Stimulated activated CD8-positive, alpha-beta memory T cell treated with anti-CD3 and anti-CD28 coated beads, Interleukin-12 subunit alpha, Interleukin-12 subunit beta, amount 100 ng/mL, for 24 hours (primary cell): ENCODE data around the gene INHA.
A peak's percentile ranks its signal among the peaks of the same experiment; 100 is the strongest.

Source experiments
- DNase-seq: peaks from one replicate; pipeline ENCODE4 v3.0.0-alpha.2; 2020; ENCODE audit errors: extremely low read depth

INHA gene

DNA sequence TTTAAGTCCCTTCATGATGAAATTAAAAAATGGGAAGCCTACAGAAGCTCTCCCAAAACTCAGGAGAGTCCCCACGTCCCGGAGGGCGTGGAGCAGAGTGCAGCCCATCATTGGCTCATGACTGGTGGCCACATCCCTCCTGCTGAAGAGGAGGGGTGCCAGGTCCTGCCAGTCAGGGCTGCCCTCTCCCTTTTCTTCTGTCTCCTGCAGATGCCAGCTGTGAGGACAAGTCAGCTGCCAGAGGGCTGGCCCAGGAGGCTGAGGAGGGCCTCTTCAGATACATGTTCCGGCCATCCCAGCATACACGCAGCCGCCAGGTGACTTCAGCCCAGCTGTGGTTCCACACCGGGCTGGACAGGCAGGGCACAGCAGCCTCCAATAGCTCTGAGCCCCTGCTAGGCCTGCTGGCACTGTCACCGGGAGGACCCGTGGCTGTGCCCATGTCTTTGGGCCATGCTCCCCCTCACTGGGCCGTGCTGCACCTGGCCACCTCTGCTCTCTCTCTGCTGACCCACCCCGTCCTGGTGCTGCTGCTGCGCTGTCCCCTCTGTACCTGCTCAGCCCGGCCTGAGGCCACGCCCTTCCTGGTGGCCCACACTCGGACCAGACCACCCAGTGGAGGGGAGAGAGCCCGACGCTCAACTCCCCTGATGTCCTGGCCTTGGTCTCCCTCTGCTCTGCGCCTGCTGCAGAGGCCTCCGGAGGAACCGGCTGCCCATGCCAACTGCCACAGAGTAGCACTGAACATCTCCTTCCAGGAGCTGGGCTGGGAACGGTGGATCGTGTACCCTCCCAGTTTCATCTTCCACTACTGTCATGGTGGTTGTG is 2.6 kb downstream of the INHA start:
- no peak for DNase-seq

DNA sequence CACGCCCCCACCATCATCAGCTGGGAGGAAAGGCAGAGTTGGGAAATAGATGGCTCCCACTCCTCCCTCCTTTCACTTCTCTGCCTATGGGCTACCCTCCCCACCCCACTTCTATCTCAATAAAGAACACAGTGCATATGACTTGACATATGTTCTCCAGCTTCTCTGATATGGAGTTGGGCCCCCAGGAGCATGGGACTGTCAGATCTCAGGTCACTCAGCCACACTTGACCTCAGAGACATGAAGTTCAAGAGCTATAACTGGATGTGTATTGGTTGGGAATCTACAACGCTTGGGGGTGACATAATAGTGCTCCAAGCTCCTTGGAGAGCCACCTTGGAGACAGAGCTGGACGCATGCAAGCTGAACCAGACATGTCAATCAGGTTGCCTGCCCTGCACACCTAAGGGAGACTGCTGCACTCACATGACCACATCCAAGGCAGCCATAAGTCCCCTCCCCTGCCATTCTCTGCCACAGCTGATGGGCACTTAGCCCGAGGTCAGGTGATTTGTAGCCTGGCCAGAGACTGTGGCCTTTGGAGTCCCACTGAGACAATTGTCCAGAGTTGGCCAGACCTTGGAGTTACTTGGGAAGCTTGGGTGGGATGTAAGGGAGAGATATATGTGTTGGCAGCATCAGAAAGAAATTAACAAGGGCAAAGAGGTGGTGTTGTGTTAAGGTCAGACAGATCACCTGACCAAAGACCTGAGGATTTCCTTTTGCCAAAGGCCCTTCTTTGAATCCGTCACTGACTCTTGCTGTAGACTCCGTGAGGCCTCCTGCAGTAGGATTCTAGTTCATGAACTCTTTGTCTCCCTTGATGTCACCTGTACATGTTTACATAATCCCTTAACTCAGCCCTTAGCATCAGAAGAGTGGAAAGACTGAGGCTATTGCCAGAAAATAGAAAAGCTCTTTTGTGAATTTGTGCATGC is 3.7 kb downstream of the INHA start:
- DNase-seq: no peak

DNA sequence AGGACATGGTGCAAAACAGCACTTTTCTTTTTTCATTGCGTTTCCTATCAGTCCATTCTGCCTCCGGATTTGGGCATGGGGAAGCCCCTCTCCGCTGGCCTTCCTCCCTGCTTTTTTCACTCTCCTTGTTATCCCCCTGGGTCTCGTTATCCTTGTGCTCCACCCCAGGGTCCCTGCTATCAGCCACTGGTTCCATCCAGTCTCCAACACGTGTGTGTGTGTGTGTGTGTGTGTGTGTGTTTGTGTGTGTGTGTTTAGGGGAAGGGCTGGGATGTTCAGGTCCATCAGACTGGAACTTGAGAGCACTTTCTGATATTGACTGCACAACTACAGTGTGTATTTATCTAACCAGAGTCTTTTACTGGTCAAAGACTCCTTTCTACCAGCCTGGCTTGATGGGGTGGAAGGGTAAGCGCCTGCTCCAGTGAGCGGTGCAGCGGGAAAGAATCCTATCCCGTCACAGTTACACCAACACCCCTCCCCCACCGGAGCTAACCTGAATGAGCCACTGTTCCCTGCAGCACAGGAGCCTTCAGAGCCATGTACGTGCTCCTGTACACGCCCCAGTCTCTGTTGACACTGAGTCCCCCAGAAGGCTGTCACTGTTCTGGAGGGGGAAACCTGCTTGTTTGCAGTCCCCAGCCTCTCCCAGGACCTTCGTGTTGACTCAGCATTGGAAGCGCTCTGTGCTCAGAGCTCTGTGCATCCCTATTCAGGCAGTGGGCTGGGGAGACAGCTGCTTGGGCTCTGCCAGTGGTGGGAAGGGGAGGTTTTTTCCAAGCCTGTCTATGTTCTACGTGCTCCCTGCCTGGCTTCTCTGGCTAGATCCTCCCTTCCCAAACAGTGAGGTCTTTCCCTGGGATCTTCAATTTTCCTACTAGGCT is 4.6 kb downstream of the INHA start:
- DNase-seq: no peak

DNA sequence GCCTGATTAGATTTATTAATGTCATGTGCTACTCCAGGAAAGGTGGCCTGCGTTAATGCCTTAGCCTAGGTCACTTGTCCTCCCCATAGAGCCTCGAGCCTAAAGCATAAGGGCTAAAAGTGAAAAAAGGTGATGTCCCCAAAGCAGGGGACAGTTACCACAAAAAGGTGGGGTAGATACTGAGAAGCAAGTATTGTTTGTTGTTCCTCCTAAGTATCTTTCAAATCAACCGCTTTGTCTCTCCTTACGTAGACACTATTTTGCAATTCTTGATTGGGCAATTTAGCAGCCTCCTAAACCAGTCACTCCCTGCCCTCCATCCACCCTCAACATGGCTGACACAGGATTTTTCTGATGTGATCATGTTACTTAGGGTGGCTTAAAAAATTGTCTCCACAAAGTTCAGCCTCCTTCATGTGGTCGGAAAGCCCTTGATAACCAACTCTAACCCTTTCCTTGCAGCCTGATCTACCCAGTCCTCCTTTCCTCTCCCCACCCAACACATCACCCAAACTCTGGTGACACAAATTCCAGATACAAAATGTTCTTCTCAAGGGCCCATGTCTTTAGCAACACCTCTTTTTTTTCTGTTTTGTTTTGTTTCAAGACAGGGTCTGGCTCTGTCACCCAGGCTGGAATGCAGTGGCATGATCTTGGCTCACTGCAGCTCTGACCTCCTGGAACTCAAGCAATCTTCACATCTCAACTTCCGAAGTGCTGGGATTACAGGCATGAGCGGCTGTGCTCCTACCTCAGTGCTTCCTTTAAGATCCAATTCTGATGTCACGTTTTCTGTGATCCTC is 6.9 kb downstream of the INHA start:
- DNase-seq: no peak

DNA sequence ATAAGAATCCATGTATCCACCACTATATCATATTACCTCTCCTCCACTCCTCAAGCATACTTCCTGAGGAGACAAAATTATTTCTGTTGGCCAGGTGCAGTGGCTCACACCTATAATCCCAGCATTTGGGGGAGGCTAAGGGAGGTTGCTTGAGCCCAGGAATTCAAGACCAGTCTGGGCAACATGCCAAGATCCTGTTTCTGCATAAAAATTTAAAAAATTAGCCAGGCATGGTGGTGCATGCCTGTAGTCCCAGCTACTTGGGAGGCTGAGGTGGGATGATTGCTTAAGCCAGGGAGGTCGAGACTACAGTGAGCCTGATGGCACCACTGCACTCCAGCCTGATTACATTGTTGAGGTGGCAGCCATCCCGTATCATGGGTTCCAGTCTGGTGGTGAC is 9.2 kb downstream of the INHA start:
- no peak for DNase-seq

DNA sequence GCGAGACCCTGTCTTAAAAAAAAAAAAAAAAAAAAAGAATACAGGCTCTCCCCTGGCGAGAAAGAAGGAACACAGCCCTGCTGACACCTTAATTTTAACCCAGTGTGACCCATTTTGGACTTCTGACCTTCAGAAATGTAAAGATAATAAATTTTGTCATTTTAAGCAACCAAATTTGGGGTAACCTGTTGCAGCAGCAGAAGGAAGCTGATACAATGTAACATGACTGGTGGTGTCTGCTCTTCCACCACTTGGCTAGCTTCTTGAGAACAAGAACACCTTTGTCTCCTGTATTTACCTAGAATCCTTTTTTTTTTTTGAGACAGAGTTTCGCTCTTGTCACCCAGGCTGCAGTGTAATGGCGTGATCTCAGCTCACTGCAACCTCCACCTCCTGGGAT is 19.0 kb downstream of the INHA start:
- no peak for DNase-seq

DNA sequence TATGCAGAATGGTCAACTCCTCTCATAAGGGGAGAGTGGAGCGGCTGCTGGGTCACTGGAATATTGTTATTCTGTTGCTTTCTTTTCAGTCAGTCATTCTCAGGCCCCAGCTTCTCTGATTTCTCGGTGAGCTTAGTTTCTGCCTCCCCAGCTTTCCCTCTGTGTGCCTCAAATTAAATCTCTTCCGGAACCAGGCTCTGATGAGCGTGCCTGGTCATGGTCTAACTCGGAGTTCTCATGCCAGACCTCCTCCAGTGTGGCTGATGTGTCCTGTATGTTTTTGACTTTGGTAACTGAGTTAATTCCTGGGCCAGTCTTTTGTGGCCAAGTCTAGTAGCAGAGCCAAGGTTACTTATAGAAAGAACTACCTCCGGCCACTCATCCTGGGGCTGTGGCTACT is 20.6 kb downstream of the INHA start:
- no peak for DNase-seq

DNA sequence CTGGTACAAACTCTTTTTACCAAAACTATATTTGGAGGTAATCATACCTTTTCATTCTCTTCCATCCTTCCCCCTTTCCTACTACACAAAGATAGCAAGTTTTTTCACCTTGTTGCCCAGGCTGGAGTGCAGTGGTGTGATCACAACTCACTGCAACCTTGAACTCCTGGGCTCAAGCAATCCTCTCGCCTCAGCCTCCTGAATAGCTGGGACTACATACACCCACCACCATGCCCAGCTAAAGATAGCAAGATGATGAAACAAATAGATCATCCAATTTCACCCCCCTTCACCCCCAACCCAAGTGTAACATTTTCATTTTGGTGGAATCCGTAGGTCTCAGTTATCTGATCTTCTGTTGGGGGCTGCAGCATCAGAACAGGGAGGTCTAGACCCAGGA is 21.0 kb downstream of the INHA start:
- no peak for DNase-seq

DNA sequence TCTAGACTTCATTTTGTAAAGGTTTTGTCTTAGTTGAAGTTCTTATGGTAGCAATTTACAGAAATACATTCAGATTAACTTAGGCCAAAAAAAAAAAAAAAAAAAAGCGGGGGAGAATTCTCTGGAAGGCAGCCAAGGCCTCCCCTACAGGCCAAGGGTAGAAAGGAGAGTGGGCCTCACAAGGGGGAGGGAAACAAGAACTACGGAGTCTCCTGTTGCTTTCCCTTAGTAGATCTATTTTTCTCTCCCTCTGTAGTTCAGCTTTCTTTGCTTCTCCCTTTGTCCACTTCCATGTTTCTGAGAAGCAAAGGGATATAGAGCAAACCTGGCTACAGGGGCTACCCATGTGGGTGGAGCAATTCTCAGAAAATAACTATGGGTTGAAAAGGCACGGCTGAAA is 23.1 kb downstream of the INHA start:
- no peak for DNase-seq

DNA sequence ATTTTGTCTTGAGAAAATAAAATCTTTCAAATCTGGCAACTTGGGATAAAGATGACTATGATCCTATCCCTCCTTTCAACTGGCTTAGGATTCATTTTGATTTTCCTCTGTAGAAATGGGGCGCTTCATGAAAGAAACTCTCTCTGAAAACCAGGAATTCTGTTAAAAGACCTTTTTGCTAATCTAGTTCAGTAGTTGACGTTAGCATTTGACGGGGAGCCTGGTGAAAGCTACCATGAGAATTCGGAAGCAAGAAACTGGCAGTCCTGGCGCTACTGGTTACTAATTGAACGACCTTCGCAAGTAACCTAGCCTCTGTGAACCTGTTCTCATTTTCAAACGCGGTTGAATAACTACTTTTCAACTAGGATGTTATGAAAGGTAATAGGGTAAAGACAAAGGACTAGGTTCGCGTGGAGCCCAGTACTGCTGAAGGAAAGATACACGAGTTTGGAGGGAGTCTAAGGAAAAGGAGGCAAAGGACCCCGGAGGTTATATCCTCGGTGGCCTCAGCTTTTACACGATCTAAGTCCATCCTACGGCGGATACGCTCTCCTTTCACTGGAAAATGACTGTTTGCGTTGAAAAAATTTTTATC is 24.9 kb downstream of the INHA start:
- DNase-seq: no peak

DNA sequence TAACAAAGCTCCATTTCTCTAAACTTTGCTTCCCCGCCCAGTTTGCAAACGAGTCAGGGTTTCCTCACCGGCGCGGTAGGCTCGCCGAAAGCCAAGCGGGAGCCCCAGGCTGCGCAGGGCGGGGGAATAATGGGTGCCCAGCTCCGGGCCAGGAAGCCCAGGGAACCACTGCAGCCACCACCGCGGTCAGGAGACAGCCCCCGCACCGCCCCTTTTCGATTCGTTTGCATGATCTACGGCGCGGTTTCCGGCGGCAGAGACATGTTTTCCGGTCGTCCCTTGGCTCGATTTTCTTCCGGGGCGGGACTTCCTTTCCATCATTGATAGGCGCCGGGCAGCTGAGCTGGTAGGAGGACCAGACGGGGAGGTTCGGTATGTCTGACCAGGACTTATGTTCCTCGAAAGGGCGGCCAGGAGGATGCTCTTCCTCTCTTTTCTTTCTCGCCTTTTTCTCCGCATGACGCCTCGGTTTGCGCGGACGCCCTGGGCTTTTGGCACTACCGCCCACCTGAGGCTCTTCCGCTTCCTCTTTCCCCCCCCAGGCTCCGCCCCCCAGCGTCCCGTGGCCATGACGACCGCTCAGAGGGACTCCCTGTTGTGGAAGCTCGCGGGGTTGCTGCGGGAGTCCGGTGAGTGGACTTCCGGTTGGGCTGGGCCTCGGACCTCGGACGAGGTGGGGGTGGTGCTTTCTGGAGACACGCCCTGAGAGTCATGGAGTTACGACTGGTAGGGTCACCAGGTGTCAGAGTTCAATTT is 25.6 kb downstream of the INHA start, which contains the start of gene STK11IP:
Gene STK11IP (plus strand): TSS at position 306 of the 756 bp plus-strand sequence. CDS start 263 bp downstream, at position 569.
- DNase-seq: peak; percentile 86

DNA sequence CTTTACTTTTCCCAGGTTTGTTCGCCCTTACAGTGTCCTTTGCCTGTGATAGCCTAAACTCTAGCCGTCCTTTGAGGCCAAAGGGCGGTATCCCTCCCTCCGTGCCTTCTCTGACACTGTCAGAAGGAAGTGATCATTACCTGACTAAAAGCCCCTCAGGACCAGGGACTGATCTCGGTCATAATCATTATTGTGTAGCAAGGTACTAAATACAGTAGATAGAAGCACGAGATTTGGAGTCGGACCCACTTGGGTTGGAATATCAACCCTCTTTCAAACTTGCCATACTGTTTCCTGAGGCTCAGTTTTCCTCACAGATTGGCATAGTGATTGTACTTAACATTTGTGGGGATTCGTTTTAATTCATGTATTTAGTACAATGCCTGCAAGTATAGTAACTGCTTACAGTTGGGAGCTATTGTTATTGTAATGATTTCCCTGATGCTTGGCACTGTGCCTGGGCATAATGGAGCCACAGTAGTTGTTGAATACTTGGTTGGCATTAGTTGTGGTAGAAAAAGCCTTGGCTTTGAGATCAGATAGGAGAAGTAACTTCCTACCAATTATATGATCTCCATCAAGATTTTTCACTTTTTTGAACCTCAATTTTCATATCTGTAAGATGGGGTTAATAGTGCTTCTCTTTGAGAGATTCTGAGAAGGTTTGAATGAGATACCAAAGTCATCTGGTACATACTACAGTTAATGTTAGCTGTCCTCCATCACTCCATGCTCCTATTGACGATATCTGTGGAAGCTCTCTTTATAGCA is 26.4 kb downstream of the INHA start:
- no peak for DNase-seq

DNA sequence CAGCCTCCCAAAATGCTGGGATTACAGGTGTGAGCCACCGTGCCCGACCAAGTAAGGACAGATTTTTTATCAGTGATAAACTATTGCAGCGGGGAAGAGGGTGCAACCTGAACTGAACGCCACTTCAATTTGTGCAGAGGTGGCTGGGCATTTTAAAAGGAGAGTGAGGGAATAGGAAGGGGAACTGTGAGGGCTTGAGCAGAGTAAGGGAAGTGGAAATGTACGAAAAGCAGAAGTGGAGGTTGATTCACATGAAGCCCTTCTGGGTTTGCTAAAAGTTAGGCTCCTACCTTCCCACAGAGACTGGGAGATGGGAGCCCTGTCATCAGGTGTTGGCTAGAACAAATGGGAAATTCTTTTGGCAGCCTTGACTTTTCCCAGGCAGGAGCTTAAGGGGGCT is 31.7 kb downstream of the INHA start:
- no peak for DNase-seq

DNA sequence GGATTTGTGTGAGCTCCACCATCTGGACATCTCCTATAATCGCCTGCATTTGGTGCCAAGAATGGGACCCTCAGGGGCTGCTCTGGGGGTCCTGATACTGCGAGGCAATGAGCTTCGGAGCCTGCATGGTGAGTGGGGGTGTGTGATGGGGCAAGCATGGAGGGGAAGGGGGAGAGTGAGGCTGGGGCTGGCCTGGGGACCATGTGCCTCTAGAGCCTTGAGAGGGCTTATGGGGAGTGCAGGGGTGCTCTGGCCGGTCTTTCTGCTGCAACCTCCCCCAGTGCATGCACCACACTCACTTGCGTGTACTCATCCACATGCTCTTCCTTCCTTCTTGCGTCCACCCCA is 33.5 kb downstream of the INHA start:
- no peak for DNase-seq

DNA sequence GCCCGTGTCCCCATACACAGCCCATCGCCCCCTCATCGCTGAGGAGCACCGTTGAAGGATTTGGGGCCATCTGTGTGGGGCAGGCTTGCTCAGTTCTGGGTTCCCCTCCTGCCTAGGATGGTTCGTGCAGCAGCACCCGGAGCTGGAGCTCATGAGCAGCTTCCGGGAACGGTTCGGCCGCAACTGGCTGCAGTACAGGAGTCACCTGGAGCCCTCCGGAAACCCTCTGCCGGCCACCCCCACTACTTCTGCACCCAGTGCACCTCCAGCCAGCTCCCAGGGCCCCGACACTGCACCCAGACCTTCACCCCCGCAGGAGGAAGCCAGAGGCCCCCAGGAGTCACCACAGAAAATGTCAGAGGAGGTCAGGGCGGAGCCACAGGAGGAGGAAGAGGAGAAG is 35.8 kb downstream of the INHA start:
- no peak for DNase-seq

DNA sequence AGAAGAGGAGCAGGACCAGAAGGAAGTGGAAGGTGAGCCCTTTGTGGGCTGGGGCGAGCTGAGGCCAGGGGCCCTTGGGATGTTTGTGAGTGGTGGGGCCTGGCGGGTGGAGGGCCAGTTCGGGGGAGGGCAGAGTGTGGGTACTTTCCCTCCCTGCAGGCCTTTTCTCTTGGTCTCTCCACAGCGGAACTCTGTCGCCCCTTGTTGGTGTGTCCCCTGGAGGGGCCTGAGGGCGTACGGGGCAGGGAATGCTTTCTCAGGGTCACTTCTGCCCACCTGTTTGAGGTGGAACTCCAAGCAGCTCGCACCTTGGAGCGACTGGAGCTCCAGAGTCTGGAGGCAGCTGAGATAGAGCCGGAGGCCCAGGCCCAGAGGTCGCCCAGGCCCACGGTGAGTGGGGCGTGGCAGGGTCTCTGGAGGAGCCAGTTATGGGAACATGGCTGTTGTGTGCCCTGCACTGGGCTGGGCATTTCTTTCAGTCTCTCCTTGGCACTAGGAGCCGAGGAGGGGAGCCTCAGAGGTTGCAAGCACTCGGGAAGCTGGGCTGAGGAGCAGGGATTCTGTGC is 36.4 kb downstream of the INHA start:
- DNase-seq: no peak

DNA sequence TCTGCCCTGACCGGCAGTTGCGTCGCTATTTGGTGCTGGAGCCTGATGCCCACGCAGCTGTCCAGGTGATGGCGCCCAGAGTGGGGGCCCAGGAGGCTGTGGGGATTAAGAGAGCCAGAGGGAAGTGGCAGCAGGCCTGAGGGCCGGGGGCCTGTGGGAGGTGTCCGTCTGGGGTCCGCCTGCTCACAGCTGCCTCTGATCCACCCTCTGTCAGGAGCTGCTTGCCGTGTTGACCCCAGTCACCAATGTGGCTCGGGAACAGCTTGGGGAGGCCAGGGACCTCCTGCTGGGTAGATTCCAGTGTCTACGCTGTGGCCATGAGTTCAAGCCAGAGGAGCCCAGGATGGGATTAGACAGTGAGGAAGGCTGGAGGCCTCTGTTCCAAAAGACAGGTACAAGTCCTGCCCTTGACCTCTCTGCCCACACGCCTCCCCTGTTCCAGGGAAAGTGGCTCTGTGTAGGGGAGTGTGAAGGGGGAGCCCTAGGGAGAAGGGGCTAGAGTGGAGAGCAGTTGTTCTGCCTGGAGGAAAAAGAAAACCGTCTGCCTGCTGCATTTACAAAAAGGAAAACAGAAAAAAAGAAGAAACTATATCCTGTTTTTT is 37.1 kb downstream of the INHA start:
- DNase-seq: no peak

DNA sequence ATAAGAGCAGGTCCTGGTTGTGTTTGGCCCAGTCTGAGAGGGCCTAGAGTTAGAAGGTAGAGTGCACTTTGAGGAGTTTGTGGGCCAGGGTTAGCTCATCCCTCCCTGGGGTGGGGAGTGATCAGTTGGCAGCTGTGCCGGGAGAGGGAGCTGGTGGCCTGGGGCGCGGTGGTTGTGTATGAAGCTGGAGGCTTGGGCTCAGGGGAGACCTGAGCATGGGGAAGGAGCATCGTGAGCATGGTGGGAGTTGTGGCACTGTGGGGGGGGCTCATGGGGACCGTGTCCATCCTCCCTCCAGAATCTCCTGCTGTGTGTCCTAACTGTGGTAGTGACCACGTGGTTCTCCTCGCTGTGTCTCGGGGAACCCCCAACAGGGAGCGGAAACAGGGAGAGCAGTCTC is 39.2 kb downstream of the INHA start:
- DNase-seq: no peak
